ENCODE results near the gene ARHGAP10. TPM values are rescaled to one million over a fixed set of nuclear protein-coding genes. Genes with fewer than 3 reads are reported as not detected.

The ARHGAP10 gene
- total RNA-seq, 1 experiment from 2014 or later: 11.7 TPM

DNA sequence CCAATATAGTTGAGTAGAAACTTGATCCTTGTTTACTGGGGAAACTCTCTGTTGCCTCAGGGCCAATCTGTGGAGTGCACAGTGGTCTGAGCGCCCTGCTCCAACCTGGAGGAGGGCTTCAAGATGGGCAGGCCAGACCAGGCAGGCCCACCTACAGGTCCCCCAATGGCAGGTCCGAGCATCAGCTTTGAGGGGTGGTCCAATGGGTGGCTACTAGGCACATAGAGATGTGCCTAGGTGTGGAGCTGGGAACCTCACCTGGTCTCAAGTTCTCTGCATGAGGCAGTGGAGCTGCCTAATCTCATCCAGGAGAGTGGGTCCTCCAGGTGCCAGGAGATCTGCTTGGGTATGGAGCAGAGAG is 252.9 kb downstream of the ARHGAP10 start:
- Histone ChIP-seq H3K27ac (ENCODE audit: low read length) (no peak overlapping the region), H3K4me1 (ENCODE audit: control insufficient read depth, insufficient read depth, low read length) (no peaks in the 10 kb centered on the region), H3K27me3 (ENCODE audit: control insufficient read depth, insufficient read depth, low read length) (no peaks in the 10 kb centered on the region), H3K4me3 (ENCODE audit: low read depth in 2 of 2, low read length in 2 of 2) (no peak overlapping the region), H3K9me3 (ENCODE audit: control insufficient read depth, insufficient read depth, low read depth, low read length) (no peaks in the 10 kb centered on the region), H3K36me3 (ENCODE audit: control insufficient read depth, insufficient read depth, low read length) (no peaks in the 10 kb centered on the region)
- POLR2A ChIA-PET: no interaction called here
- intact Hi-C loops (cut with micrococcal nuclease; ENCODE audit: unreplicated experiment): no loop called here
- in situ Hi-C loops (cut with HindIII; ENCODE audit: low pct_unique_long_range_greater_than_20kb, low sequenced_read_pairs): no loop called here
- no TSS peak for BruUV-seq (replicated peaks)
- DNase-seq (ENCODE audit: low read depth, low spot score) (no peak), ATAC-seq (no peak)
- CTCF ChIA-PET: interaction anchor here (0.6 kb wide), 1 partner anchor 581 kb away, joined by 6 read pairs; no protein-coding TSS in a partner anchor
- TF ChIP-seq TCF7L2 (IDR thresholded peaks at IDR 0.05; ENCODE audit: low read depth, low read length) (no peak), POLR2AphosphoS5 (IDR thresholded peaks at IDR 0.05; ENCODE audit: low read depth, low read length) (no peak), SIN3A (IDR thresholded peaks at IDR 0.05; ENCODE audit: borderline replicate concordance, insufficient read depth, low read depth, low read length) (no peak)
- TF ChIP-seq, protein P1, sequence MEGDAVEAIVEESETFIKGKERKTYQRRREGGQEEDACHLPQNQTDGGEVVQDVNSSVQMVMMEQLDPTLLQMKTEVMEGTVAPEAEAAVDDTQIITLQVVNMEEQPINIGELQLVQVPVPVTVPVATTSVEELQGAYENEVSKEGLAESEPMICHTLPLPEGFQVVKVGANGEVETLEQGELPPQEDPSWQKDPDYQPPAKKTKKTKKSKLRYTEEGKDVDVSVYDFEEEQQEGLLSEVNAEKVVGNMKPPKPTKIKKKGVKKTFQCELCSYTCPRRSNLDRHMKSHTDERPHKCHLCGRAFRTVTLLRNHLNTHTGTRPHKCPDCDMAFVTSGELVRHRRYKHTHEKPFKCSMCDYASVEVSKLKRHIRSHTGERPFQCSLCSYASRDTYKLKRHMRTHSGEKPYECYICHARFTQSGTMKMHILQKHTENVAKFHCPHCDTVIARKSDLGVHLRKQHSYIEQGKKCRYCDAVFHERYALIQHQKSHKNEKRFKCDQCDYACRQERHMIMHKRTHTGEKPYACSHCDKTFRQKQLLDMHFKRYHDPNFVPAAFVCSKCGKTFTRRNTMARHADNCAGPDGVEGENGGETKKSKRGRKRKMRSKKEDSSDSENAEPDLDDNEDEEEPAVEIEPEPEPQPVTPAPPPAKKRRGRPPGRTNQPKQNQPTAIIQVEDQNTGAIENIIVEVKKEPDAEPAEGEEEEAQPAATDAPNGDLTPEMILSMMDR (IDR thresholded peaks at IDR 0.05): no peak
- TF ChIP-seq, protein P2, sequence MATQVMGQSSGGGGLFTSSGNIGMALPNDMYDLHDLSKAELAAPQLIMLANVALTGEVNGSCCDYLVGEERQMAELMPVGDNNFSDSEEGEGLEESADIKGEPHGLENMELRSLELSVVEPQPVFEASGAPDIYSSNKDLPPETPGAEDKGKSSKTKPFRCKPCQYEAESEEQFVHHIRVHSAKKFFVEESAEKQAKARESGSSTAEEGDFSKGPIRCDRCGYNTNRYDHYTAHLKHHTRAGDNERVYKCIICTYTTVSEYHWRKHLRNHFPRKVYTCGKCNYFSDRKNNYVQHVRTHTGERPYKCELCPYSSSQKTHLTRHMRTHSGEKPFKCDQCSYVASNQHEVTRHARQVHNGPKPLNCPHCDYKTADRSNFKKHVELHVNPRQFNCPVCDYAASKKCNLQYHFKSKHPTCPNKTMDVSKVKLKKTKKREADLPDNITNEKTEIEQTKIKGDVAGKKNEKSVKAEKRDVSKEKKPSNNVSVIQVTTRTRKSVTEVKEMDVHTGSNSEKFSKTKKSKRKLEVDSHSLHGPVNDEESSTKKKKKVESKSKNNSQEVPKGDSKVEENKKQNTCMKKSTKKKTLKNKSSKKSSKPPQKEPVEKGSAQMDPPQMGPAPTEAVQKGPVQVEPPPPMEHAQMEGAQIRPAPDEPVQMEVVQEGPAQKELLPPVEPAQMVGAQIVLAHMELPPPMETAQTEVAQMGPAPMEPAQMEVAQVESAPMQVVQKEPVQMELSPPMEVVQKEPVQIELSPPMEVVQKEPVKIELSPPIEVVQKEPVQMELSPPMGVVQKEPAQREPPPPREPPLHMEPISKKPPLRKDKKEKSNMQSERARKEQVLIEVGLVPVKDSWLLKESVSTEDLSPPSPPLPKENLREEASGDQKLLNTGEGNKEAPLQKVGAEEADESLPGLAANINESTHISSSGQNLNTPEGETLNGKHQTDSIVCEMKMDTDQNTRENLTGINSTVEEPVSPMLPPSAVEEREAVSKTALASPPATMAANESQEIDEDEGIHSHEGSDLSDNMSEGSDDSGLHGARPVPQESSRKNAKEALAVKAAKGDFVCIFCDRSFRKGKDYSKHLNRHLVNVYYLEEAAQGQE (IDR thresholded peaks at IDR 0.05; ENCODE audit: insufficient read depth in 1 of 2, low read depth in 2 of 2, low read length in 1 of 2): no peak

DNA sequence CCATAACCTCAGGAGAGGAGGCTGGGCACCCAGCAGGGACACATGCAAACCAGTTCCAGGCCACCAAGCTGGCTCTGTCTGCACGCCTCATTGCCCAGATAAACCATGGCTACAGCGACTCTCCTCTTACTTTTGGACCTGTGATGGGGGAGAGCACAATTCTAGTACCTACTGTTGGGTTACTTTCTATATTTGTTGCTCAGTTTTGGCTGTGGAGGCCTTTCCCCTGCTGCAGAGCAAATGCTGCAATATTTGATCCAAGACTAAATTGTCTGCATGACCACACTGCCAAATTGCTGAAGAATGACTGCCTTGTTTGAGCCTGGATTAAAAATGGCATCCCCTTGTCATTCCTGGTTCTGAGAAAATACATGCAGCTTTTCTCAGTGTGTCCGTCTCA is 253.5 kb downstream of the ARHGAP10 start:
- POLR2A ChIA-PET: no interaction called here
- in situ Hi-C loops (cut with HindIII; ENCODE audit: low pct_unique_long_range_greater_than_20kb, low sequenced_read_pairs) (no loop called here), intact Hi-C loops (cut with micrococcal nuclease; ENCODE audit: unreplicated experiment) (no loop called here)
- Histone ChIP-seq H3K27me3 (ENCODE audit: control insufficient read depth, insufficient read depth, low read length) (no peaks in the 10 kb centered on the region), H3K36me3 (ENCODE audit: control insufficient read depth, insufficient read depth, low read length) (no peaks in the 10 kb centered on the region), H3K9me3 (ENCODE audit: control insufficient read depth, insufficient read depth, low read depth, low read length) (no peaks in the 10 kb centered on the region), H3K4me1 (ENCODE audit: control insufficient read depth, insufficient read depth, low read length) (no peaks in the 10 kb centered on the region), H3K27ac (ENCODE audit: low read length) (no peak overlapping the region), H3K4me3 (ENCODE audit: low read depth in 2 of 2, low read length in 2 of 2) (no peak overlapping the region)
- no peak for DNase-seq (ENCODE audit: low read depth, low spot score)
- CTCF ChIA-PET: no interaction called here
- TF ChIP-seq SIN3A (IDR thresholded peaks at IDR 0.05; ENCODE audit: borderline replicate concordance, insufficient read depth, low read depth, low read length) (no peak), TCF7L2 (IDR thresholded peaks at IDR 0.05; ENCODE audit: low read depth, low read length) (no peak), POLR2AphosphoS5 (IDR thresholded peaks at IDR 0.05; ENCODE audit: low read depth, low read length) (no peak)
- TF ChIP-seq, protein P2 (IDR thresholded peaks at IDR 0.05; ENCODE audit: insufficient read depth in 1 of 2, low read depth in 2 of 2, low read length in 1 of 2): no peak
- TF ChIP-seq, protein P1 (IDR thresholded peaks at IDR 0.05): no peak
- no peak for ATAC-seq
- no TSS peak for BruUV-seq (replicated peaks)

Data from Panc1 (cell line).